OCI-LY1 (cell line): ENCODE results near the gene PLA2G6.

Source experiments
- CTCF ChIP-seq: fragments of 200-600 bp; sonication (generic), shearing (Covaris generic); IDR thresholded peaks from 2 replicates; pipeline ENCODE4 v1.5.1; 2017; ENCODE audit warnings: mild to moderate bottlenecking, antibody characterized with exemption, low read length, moderate library complexity, mixed read lengths
- EZH2 ChIP-seq: fragments of 200-600 bp; sonication (generic), shearing (Covaris generic); IDR thresholded peaks from 2 replicates; pipeline ENCODE4 v1.8.0; 2017; ENCODE audit warnings: borderline replicate concordance, mixed run types, mild to moderate bottlenecking, antibody characterized with exemption, low read length, moderate library complexity, mixed read lengths

- TF ChIP-seq CTCF (no peak), EZH2 (no peak)
Measured at GRCh38 chr22:38219632-38220031, 38.0 kb upstream of the PLA2G6 start.
